Epidermal melanocyte (primary cell): Measurements from ENCODE around the gene POP7.
"Not testable (repeated sequence)": the region's sequence is repeated elsewhere in the genome, so short reads cannot be mapped to it uniquely, and the experiment has no call there.

Experiments
- DNase-seq: peaks from one replicate; pipeline ENCODE4 v3.0.0; 2011; ENCODE audit warnings: low spot score; ENCODE audit not compliant: insufficient read length

The POP7 gene

DNA sequence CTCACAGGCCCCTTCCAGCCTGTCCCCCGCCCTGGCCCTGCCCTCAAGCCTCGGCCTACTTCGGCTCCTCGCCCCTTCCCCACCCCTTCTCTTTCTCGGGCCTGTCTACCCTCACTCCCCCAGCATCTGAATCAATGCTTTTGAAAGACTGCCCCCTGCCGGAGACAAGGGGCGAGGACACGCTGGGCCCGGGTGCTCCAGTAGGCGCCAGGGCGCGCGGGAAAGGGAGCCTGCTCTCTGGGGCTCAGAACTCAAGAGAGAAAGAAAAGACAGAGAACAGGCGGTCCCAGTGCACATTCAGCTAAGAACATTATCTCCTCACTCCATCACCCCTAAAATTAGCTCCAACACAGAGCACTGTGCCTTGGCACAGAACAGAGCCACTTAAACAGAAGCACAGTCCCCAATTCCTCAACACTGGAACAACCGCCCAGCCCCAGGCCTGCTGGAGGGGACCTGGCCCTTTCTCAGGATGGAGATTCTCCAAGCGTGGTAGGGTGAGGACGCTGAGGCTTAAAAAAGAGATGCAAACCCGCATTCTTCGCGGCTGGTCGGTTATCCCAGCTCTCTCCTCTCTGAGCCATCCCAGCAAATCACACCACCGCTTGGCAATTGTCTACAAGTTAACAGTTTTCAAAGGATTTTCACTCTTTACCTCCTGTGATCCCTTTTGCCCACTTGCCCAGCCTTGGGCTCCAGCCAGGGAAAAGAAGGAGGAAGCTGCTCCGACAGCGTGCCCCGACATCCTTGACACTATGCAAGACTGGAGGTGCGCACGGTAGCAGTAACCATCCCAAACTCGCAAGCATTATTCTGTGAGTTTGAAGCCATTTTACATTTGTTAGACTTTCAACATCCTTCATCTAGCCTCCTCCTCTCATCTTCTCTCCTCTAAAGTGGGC, 14.0 kb upstream of the POP7 start:
- DNase-seq: peak; percentile 98

DNA sequence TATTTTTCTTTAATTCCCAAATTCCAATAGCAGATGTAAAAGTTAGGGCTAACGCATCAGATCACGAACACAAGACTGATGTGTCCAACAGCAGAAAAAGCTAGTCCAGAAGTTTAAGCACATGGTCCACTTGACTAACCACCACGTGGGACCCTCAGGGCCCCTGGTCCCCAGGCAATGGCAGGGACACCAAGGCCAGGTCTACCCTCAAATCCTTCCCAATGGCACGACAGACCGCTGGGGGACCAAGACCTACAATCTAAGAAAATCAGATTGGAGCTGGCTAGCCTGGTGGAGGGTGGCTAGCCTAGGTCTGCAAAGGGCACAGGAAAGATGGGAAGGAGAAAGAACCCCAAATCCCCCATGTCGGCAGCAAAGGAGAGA, 13.4 kb upstream of the POP7 start:
- no peak for DNase-seq

DNA sequence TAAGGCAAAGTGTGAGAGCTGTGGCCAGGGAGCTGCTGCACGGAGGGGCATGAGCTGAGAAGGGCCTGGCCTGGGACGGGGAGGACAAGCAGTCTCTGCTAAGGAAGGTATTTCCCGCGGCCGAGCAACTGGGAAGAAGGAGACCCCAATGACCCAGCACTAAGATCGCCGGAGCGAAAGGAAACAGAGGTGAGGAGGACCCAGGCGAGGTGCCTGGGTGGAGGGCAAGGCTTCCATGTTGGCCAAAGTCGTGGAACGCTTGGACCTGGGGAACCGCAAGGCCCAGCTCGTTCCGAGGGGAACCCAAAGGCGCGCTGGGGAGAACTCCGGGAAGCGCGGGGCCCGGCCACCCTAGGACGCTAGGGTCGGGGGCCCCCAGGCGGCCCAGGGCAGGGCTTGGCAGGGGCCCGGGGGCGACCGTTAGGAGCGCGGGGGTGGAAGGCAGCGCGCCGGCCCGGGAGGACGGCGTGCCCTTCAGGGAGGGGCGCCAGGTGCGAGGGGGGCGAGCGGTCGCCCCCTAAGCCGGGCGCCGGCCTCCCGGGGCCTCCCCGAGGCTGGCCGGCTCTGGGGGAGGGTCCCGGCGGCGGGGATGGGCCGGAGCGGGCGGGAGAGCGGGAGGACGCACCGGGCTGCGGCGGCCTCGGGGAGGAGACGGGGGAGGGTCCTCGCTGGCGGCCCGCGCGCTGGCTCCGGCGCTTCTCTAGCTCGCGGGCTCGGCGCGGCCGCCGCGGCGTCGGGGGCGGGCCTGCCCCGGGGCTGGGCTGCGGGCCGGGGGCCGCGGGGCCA, 12.4 kb upstream of the POP7 start:
- no peak for DNase-seq

DNA sequence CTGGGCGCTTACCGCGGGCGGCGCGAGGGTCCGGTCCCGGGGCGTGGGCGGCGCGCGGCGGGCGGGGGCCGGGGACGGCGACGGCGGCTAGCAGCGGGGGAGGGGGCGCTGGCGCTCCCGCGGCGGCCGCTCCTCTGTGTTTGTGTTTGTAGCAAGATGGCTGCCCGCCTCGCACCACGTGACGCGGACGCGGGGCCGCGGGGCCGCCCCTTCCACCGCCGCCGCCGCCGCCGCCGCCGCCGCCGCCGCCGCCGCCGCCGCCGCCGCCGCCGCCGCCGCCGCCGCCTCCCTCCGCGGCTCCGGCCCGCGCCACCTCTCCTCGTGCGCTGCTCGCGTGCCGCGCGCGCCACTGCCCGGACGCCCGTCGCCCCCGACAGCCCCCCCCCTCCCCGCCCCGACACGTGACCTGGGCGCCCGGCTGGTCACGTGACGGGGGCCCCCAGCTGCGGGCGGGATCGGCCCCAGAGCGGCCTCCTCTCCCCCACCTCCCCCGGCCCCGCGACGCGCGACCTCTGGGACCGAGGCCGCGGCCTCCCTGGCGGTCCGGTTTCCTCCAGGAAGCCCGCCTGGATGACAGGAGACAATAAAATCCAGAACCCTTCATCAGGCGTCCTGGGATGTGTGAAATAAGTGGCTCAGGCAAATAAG, 11.7 kb upstream of the POP7 start, which contains the start of gene GIGYF1:
Gene GIGYF1 (minus strand): TSS at position 153 of the 648 bp plus-strand sequence. CDS start 6,012 bp downstream, outside the sequence.
- peak; percentile 90 for DNase-seq

DNA sequence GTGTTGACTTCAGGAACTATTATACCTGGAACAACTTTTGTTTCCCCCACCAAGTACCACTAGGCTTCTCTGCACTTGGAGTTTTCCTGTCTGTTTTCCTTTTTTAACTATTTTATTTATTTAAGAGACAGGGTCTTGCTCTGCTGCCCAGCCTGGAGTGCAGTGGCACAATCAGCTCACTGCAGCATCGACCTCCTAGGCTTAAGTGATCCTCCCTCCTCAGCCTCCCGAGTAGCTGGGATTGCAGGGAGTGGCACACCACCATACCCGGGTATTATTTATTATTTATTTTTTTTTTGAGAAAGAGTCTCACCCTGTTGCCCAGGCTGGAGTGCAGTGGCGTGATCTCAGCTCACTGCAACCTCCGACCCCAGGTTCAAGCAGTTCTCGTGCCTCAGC, 9.8 kb upstream of the POP7 start:
- DNase-seq: no peak

DNA sequence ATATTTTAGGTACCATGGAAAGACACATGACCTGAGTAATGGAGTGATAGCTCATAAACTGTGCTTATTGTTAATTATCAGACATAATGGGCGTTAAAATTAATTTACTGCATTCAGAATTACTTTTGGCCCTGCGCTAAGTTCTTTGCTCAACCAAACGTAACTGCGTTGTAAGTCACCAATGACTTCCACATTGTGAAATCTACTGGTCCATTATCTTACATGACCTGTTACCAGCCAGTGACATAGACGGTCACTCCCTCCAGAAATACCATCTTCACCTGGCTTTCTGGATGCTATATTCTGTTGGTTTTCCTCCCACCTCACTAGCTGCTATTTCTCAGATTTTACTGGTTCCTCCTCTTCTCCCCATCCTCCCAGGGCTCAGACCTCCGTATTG, 6.9 kb upstream of the POP7 start:
- no peak for DNase-seq

DNA sequence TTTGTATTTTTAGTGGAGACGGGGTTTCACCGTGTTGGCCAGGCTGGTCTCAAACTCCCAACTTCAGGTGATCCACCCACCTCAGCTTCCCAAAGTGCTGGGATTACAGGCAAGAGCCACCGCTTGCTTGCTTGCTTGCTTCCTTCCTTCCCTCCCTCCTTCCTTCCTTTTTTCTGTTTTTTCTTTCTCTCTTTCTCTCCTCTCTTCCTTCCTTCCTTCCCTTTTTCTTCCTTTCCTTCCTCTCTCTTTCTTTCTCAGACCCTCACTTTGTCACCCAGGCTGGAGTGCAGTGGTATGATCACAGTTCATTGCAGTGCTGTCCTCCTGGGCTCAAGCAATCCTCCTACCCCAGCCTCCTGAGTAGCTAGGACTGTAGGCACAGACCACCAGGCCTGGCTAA, 4.8 kb upstream of the POP7 start:
- DNase-seq: not testable (repeated sequence)

DNA sequence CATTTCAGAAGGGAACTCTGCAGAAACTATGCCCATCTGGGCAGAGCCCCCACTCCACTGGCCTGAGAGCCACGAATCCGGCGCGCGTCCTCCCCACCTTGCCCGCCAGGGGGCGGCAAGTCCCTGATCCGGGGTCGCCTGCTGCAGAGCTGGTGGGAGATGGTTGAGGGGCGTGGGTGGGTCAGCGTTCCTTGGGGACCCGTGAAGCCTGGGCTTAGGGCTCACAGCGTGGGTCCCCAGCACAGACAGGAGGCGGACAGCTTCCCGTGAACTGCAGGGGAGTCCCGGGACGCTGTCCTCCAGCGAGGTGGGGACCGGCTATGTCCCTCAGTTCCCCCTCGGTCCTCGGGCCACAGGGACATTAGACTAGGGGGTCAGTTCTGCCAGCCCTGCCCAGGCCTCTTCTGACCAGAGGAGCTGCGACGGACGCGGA, 585 bp upstream of the POP7 start:
- peak; percentile 79 for DNase-seq

DNA sequence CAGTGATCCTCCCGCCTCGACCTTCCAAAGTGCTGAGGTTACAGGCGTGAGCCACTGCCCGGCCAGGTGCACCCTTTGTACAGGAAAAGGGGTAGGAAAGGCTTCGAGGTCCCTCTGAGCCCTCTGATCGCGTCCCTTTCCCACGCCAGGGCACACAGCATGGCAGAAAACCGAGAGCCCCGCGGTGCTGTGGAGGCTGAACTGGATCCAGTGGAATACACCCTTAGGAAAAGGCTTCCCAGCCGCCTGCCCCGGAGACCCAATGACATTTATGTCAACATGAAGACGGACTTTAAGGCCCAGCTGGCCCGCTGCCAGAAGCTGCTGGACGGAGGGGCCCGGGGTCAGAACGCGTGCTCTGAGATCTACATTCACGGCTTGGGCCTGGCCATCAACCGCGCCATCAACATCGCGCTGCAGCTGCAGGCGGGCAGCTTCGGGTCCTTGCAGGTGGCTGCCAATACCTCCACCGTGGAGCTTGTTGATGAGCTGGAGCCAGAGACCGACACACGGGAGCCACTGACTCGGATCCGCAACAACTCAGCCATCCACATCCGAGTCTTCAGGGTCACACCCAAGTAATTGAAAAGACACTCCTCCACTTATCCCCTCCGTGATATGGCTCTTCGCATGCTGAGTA, 871 bp downstream of the POP7 start:
- DNase-seq: no peak

DNA sequence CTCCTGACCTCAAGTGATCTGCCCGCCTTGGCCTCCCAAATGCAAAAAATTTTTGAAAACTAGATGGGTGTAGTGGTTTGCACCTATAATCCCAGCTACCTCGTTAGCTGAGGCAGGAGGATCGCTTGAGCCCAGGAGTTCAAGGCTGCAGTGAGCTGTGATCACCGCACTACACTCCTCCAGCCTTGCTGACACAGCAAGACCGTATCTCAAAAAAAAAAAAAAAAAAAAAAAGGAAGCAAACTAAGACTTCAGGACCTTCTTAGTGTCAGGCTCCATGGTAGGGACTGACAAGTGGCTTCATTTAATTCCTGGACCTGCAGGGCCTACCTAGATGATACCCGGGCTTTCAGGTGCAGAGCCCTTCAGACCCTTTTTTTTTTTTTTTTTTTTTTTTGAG, 2.5 kb downstream of the POP7 start:
- no peak for DNase-seq

DNA sequence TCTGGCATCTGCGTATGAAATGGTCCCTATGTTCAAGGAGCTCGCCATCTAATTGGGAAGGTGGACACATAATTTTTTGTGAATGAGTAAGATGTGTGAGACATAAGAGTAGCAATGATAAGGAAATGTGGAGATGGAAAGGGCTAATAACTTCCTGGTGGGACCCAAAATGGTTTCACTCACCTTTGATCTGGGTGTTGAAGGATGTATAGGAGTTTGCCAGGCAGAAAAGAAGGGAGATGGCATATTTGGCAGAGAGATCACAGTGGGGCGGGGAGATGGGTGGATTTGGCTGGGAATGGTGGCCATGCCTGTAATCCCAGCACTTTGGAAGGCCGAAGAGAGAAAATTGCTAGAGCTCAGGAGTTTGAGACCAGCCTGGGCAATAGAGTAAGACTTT, 4.5 kb downstream of the POP7 start:
- DNase-seq: no peak

DNA sequence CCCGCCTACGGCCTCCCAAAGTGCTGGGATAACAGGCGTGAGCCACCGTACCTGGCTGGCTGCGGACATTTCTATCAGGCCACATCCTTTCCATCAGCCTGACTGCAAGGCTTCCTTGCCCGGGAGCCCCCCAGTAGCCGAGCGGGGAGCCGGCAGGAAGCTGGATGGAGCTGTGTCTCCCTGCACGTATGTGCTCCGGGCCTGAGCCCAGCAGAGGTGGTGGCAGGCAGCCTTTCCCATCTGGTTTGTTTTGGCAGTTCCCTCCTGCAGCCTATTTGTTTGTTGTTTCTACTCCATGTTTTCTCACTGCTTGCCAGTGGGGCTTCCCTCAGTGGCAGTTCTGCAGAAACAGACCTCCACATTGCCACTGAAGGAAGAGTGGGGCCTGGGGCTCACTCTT, 5.4 kb downstream of the POP7 start:
- no peak for DNase-seq

DNA sequence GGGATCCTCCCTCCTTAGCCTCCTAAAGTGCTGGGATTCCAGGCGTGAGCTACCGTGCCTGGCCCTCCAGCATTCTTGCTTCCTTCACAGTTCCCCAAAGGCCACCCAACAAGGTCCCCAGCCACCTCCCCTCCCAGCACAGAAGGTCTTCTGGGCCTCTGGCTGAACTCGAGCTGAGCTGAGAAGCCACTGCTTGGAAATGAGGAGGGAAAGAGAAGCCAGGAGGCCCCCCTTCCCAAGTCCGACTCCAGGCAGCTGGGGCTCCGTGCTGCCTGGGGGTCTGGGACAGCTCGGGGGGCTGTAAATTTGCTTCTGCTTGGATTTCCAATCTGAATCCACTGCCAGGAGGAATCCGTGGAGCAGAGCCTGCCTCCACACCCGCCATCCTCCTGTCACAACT, 8.8 kb downstream of the POP7 start:
- DNase-seq: no peak

DNA sequence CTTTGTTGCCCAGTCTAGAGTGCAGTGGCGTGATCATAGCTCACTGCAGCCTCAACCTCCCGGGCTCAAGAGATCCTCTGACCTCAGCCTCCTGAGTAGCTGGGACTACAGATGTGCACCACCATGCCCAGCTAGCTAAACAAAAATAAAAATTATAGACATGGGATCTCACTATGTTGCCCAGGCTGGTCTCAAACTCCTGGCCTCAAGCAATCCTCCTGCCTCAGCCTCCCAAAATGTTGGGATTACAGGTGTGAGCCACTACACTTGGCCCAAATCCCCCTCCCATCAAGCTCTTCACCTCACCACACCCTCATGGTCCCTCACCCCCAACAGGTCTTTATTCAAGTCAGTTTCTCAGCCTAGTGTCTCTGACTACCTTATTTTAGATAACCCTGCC, 11.2 kb downstream of the POP7 start:
- DNase-seq: not testable (repeated sequence)

DNA sequence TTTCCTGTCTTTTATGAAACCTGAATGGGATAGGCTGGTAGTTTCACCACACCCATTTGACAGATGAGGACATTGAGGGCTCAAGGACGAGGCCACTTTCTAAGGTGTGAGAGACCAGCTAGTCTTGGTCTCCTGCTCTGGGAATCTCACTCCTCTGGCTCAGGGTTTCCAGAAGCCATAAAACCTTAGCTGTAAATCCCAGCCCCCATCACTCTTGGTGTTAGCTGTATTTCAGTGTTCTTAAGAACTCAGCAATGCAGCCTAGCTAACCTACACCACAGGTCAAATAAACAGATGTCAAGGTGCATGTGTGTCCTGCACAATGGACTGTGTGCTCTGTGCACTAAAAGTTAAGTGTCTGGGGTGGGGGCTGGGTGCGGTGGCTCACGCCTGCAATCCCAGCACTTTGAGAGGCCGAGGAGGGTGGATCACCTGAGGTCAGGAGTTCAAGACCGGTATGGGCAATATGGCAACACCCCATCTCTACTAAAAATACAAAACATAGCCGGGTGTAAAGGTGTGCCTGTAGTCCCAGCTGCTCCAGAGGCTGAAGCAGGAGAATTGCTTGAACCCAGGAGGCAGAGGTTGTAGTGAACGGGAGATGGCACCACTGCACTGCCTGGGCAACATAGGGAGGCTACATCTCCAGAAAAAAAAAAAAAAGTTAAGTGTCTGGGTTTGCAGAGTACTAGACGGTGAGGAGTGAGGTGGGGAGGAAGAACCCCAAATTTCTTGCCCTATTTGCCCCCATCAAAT, 13.8 kb downstream of the POP7 start:
- DNase-seq: no peak

DNA sequence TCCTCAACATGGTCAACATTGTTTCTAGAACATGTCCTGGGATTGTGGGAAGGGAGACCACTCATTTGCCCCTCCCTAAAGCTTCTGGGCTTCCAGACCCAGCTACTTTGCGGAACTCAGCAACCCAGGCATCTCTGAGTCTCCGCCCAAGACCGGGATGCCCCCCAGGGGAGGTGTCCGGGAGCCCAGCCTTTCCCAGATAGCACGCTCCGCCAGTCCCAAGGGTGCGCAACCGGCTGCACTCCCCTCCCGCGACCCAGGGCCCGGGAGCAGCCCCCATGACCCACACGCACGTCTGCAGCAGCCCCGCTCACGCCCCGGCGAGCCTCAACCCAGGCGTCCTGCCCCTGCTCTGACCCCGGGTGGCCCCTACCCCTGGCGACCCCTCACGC, 14.4 kb downstream of the POP7 start, which contains the start of gene EPO:
Gene EPO (plus strand): TSS at position 190 of the 392 bp plus-strand sequence. CDS start 513 bp downstream, outside the sequence.
- DNase-seq: no peak

DNA sequence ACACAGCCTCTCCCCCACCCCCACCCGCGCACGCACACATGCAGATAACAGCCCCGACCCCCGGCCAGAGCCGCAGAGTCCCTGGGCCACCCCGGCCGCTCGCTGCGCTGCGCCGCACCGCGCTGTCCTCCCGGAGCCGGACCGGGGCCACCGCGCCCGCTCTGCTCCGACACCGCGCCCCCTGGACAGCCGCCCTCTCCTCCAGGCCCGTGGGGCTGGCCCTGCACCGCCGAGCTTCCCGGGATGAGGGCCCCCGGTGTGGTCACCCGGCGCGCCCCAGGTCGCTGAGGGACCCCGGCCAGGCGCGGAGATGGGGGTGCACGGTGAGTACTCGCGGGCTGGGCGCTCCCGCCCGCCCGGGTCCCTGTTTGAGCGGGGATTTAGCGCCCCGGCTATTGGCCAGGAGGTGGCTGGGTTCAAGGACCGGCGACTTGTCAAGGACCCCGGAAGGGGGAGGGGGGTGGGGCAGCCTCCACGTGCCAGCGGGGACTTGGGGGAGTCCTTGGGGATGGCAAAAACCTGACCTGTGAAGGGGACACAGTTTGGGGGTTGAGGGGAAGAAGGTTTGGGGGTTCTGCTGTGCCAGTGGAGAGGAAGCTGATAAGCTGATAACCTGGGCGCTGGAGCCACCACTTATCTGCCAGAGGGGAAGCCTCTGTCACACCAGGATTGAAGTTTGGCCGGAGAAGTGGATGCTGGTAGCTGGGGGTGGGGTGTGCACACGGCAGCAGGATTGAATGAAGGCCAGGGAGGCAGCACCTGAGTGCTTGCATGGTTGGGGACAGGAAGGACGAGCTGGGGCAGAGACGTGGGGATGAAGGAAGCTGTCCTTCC, 15.0 kb downstream of the POP7 start:
- DNase-seq: no peak

DNA sequence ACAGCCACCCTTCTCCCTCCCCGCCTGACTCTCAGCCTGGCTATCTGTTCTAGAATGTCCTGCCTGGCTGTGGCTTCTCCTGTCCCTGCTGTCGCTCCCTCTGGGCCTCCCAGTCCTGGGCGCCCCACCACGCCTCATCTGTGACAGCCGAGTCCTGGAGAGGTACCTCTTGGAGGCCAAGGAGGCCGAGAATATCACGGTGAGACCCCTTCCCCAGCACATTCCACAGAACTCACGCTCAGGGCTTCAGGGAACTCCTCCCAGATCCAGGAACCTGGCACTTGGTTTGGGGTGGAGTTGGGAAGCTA, 15.5 kb downstream of the POP7 start:
- no peak for DNase-seq

DNA sequence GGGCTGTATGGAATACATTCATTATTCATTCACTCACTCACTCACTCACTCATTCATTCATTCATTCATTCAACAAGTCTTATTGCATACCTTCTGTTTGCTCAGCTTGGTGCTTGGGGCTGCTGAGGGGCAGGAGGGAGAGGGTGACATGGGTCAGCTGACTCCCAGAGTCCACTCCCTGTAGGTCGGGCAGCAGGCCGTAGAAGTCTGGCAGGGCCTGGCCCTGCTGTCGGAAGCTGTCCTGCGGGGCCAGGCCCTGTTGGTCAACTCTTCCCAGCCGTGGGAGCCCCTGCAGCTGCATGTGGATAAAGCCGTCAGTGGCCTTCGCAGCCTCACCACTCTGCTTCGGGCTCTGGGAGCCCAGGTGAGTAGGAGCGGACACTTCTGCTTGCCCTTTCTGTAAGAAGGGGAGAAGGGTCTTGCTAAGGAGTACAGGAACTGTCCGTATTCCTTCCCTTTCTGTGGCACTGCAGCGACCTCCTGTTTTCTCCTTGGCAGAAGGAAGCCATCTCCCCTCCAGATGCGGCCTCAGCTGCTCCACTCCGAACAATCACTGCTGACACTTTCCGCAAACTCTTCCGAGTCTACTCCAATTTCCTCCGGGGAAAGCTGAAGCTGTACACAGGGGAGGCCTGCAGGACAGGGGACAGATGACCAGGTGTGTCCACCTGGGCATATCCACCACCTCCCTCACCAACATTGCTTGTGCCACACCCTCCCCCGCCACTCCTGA, 16.7 kb downstream of the POP7 start:
- no peak for DNase-seq
